Suprapubic skin (tissue), 3 donors: ENCODE data around the gene DIP2C.

ENCODE experiments used
- CTCF ChIP-seq, 2 donors: fragments of 200-600 bp in 1 of 2; fragments of 450-650 bp in 1 of 2; sonication (generic) in 1 of 2; IDR thresholded peaks; one replicate each; pipeline ENCODE4 v1.5.1; 2016 to 2019; ENCODE audit warnings: antibody characterized with exemption in 2 of 2, mild to moderate bottlenecking in 1 of 2, moderate library complexity in 1 of 2
- EP300 ChIP-seq: sonication (generic); formaldehyde crosslinking; IDR thresholded peaks from one replicate; pipeline ENCODE4 v1.6.1; 2017; ENCODE audit warnings: antibody characterized with exemption
- POLR2A ChIP-seq, 2 donors: fragments of 450-650 bp; IDR thresholded peaks; one replicate each; pipeline ENCODE4 v1.6.1; 2017; ENCODE audit warnings: antibody characterized with exemption in 2 of 2, mild to moderate bottlenecking in 2 of 2, moderate library complexity in 2 of 2

DNA sequence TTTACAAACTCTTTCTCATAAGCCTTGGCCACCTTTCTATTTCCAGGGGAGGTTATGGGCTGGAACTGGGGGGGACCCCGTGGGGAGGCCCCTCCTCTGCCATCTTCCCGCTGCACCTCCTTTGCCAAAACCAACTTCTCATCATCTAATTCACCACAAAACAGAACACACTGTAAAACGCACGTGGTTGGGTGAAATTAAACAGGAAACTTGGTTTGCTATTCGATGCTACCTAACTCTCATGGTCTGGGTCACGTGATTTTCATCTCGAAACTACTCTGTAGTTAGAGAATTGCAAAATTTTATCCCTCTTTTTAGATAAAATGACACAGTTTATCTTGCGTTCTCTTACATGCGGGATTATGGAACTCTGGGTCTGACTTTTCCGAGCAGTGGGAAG is 312.2 kb downstream of the DIP2C start:
- TF ChIP-seq POLR2A (IDR thresholded peaks at IDR 0.05) (no peak), CTCF (IDR thresholded peaks at IDR 0.05) (no peak), EP300 (no peak)
